Measurements from ENCODE around the gene PRRG2. TPM values are rescaled to one million over a fixed set of nuclear protein-coding genes. Genes with fewer than 3 reads are reported as not detected.
"Not testable (repeated sequence)": the region's sequence is repeated elsewhere in the genome, so short reads cannot be mapped to it uniquely, and the experiment has no call there.

The PRRG2 gene
- polyA plus RNA-seq, 1 donor (not counting 4 experiments of a cell fraction or from before 2014, with no cell fraction given): 5.3 TPM

DNA sequence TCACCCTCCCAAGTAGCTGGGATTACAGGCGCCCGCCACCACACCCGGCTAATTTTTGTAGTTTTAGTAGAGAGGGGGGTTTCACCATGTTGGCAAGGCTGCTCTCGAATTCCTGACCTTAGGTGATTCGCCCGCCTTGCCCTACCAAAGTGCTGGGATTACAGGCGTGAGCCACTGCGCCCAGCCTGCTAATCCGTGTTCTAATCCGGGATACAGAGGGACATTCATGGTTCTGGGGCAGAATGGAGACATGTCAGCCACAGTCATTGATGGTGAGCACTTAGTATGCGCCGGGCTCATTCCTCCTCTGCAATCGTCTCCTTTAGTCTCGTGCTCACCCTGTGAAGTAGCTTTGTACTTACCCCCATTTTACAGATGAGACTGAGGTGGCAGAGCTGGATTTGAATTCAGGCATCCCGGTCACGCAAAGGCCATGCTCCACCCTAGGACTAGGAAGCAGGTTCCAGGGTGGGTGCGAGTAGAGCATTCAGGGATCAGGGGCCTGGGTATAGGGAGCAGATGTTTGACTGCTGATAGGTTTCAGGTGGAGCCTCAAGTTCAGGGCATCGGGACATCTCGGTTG is 50.6 kb downstream of the PRRG2 start:
- DNase-seq (ENCODE audit: low read depth, low spot score): no peak
- Histone ChIP-seq H3K79me2 (ENCODE audit: control insufficient read depth, insufficient read depth, low read length) (peaks cover 5% of the 10 kb centered on the region), H3K4me1 (ENCODE audit: control insufficient read depth, extremely low read depth, insufficient read depth, low read length) (peaks cover 3% of the 10 kb centered on the region), H3K9me1 (ENCODE audit: control insufficient read depth, extremely low read depth, insufficient read depth, low read length) (no peaks in the 10 kb centered on the region), H3K27ac (ENCODE audit: control insufficient read depth, insufficient read depth, low read length) (no peak overlapping the region), H2AFZ (ENCODE audit: control insufficient read depth, low read length) (no peak overlapping the region), H3K36me3 (ENCODE audit: control insufficient read depth in 2 of 2, extremely low read depth in 1 of 2, insufficient read depth in 2 of 2, low read length in 2 of 2) (peaks cover 12 to 13% of the 10 kb centered on the region in 2 experiments), H3K4me2 (ENCODE audit: control insufficient read depth, extremely low read depth, insufficient read depth, low read depth, low read length) (no peak overlapping the region), H3K4me3 (ENCODE audit: control insufficient read depth in 2 of 3, extremely low read depth in 1 of 3, insufficient read depth in 2 of 3, low read depth in 1 of 3, low read length in 3 of 3) (no peak overlapping the region), H3K9me3 (ENCODE audit: control insufficient read depth, low read depth, low read length) (no peaks in the 10 kb centered on the region), H3K27me3 (ENCODE audit: control insufficient read depth, extremely low read depth, insufficient read depth, low read length) (no peaks in the 10 kb centered on the region), H4K20me1 (ENCODE audit: control insufficient read depth, extremely low read depth, insufficient read depth, low read length) (no peaks in the 10 kb centered on the region), H3K9ac (ENCODE audit: control insufficient read depth, extremely low read depth, insufficient read depth, low read length) (no peak overlapping the region)
- FAIRE-seq: no peak
- TF ChIP-seq EZH2 (IDR thresholded peaks at IDR 0.05; ENCODE audit: low read length): no peak
- no peak for TF ChIP-seq CTCF (optimal IDR thresholded peaks at IDR 0.05 in 1 of 3, IDR thresholded peaks at IDR 0.05 in 1 of 3, conservative IDR thresholded peaks at IDR 0.05 in 1 of 3; ENCODE audit: extremely low read depth in 1 of 3, insufficient read depth in 2 of 3, low read length in 3 of 3)
- dilution Hi-C loops (cut with MboI; ENCODE audit: extremely low pct_ligation_motif_present, low sequenced_read_pairs): no loop called here

DNA sequence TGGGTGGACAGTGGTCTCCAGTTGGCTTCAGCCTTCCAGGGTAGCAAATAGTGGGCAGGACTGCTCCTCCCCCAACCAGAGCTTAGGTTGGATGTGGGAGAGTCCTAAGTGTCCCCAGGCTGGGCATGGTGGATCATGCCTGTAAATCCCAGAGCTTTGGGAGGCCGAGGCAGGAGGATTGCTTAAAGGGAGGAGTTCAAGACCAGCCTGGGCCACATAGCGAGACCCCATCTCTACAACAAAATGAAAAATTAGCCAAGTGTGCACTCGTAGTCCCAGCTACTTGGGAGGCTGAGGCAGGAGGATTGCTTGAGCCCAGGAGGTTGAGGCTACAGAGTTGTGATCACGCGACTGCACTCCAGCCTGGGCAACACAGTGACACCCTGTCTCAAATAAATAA is 51.5 kb downstream of the PRRG2 start:
- no peak for FAIRE-seq

DNA sequence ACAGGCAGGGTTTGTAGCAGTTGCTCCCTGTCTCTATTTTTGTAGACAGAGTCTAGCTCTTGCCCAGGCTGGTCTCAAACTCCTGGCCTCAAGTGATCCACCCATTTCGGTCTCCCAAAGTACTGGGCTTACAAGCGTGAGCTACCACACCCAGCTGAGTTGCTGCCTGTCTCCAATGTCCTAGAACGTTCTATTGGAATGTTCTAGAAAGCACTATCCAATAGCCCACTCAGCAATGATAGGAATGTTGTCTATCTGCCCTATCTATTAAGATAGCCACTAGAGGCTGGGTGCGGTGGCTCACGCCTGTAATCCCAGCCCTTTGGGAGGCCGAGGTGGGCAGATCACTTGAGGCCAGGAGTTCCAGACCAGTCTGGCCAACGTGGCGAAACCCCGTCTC is 52.2 kb downstream of the PRRG2 start:
- H3K27me3 ChIP-seq (ENCODE audit: control insufficient read depth, extremely low read depth, insufficient read depth, low read length); H3K4me2 ChIP-seq (ENCODE audit: control insufficient read depth, extremely low read depth, insufficient read depth, low read depth, low read length); dilution Hi-C loops (cut with MboI; ENCODE audit: extremely low pct_ligation_motif_present, low sequenced_read_pairs): not testable (repeated sequence)

More for the DNA sequence above, 51.5 kb downstream of the PRRG2 start:
- Histone ChIP-seq H4K20me1 (ENCODE audit: control insufficient read depth, extremely low read depth, insufficient read depth, low read length) (no peaks in the 10 kb centered on the region), H3K79me2 (ENCODE audit: control insufficient read depth, insufficient read depth, low read length) (peaks cover 10% of the 10 kb centered on the region), H3K9me1 (ENCODE audit: control insufficient read depth, extremely low read depth, insufficient read depth, low read length) (no peaks in the 10 kb centered on the region), H3K4me1 (ENCODE audit: control insufficient read depth, extremely low read depth, insufficient read depth, low read length) (peaks cover 4% of the 10 kb centered on the region), H3K9ac (ENCODE audit: control insufficient read depth, extremely low read depth, insufficient read depth, low read length) (no peak overlapping the region), H3K4me2 (ENCODE audit: control insufficient read depth, extremely low read depth, insufficient read depth, low read depth, low read length) (no peak overlapping the region), H3K9me3 (ENCODE audit: control insufficient read depth, low read depth, low read length) (no peaks in the 10 kb centered on the region), H3K27me3 (ENCODE audit: control insufficient read depth, extremely low read depth, insufficient read depth, low read length) (no peaks in the 10 kb centered on the region), H3K27ac (ENCODE audit: control insufficient read depth, insufficient read depth, low read length) (no peak overlapping the region), H3K36me3 (ENCODE audit: control insufficient read depth in 2 of 2, extremely low read depth in 1 of 2, insufficient read depth in 2 of 2, low read length in 2 of 2) (peaks cover 14% of the 10 kb centered on the region in 2 experiments), H3K4me3 (ENCODE audit: control insufficient read depth in 2 of 3, extremely low read depth in 1 of 3, insufficient read depth in 2 of 3, low read depth in 1 of 3, low read length in 3 of 3) (no peak overlapping the region), H2AFZ (ENCODE audit: control insufficient read depth, low read length) (no peak overlapping the region)
- TF ChIP-seq CTCF (optimal IDR thresholded peaks at IDR 0.05 in 1 of 3, IDR thresholded peaks at IDR 0.05 in 1 of 3, conservative IDR thresholded peaks at IDR 0.05 in 1 of 3; ENCODE audit: extremely low read depth in 1 of 3, insufficient read depth in 2 of 3, low read length in 3 of 3) (no peak), EZH2 (IDR thresholded peaks at IDR 0.05; ENCODE audit: low read length) (no peak)
- dilution Hi-C loops (cut with MboI; ENCODE audit: extremely low pct_ligation_motif_present, low sequenced_read_pairs): no loop called here
- no peak for DNase-seq (ENCODE audit: low read depth, low spot score)

More for the DNA sequence above, 52.2 kb downstream of the PRRG2 start:
- peak; percentile 70 for FAIRE-seq
- peaks cover 14% of the 10 kb centered on the region in 2 experiments for H3K36me3 ChIP-seq (ENCODE audit: control insufficient read depth in 2 of 2, extremely low read depth in 1 of 2, insufficient read depth in 2 of 2, low read length in 2 of 2)
- H3K27ac ChIP-seq (ENCODE audit: control insufficient read depth, insufficient read depth, low read length); H3K4me3 ChIP-seq (ENCODE audit: control insufficient read depth in 2 of 3, extremely low read depth in 1 of 3, insufficient read depth in 2 of 3, low read depth in 1 of 3, low read length in 3 of 3); H3K4me1 ChIP-seq (ENCODE audit: control insufficient read depth, extremely low read depth, insufficient read depth, low read length); H2AFZ ChIP-seq (ENCODE audit: control insufficient read depth, low read length); H4K20me1 ChIP-seq (ENCODE audit: control insufficient read depth, extremely low read depth, insufficient read depth, low read length); H3K9me3 ChIP-seq (ENCODE audit: control insufficient read depth, low read depth, low read length); H3K9ac ChIP-seq (ENCODE audit: control insufficient read depth, extremely low read depth, insufficient read depth, low read length); DNase-seq (ENCODE audit: low read depth, low spot score); H3K9me1 ChIP-seq (ENCODE audit: control insufficient read depth, extremely low read depth, insufficient read depth, low read length): not testable (repeated sequence)
- peaks cover 12% of the 10 kb centered on the region for H3K79me2 ChIP-seq (ENCODE audit: control insufficient read depth, insufficient read depth, low read length)

All from keratinocyte (primary cell).